SU-DHL-6 (cell line): ENCODE measurements around the gene DAGLB.

Experiments used
- H2AFZ ChIP-seq: fragments of 200-600 bp; sonication (generic); 2 replicates; pipeline ENCODE4 v1.6.1; 2014; ENCODE audit warnings: low read depth, mild to moderate bottlenecking, moderate library complexity, mixed read lengths, antibody characterized with exemption, low read length; ENCODE audit not compliant: severe bottlenecking
- H3F3A ChIP-seq: fragments of 200-600 bp; shearing (Covaris generic); 2 replicates; pipeline ENCODE4 v1.6.0; 2016; ENCODE audit warnings: antibody characterized with exemption, mild to moderate bottlenecking; ENCODE audit not compliant: insufficient read depth
- H3K27ac ChIP-seq: fragments of 200-600 bp; sonication (generic); 2 replicates; pipeline ENCODE4 v1.5.1; 2016; ENCODE audit warnings: low read depth, mild to moderate bottlenecking, low read length, moderate library complexity, mixed read lengths
- H3K27me3 ChIP-seq: fragments of 200-600 bp; sonication (generic), shearing (Covaris generic); 2 replicates; pipeline ENCODE4 v1.6.0; 2014; ENCODE audit warnings: mild to moderate bottlenecking, low read length
- H3K36me3 ChIP-seq: fragments of 200-600 bp; sonication (generic); 2 replicates; pipeline ENCODE4 v1.6.1; 2014; ENCODE audit warnings: mild to moderate bottlenecking, low read length, mixed read lengths
- H3K4me2 ChIP-seq: fragments of 300-600, 200-600 bp; shearing (Covaris generic), sonication (generic); 2 replicates; pipeline ENCODE4 v1.6.0; 2014; ENCODE audit warnings: low read length, low read depth, mild to moderate bottlenecking; ENCODE audit not compliant: poor library complexity, severe bottlenecking
- H3K4me3 ChIP-seq: fragments of 200-600 bp; sonication (generic); 2 replicates; pipeline ENCODE4 v1.5.1; 2014; ENCODE audit warnings: antibody characterized with exemption, low read length, mild to moderate bottlenecking, mixed read lengths; ENCODE audit not compliant: insufficient read depth, poor library complexity, severe bottlenecking
- H3K79me2 ChIP-seq: fragments of 200-600 bp; sonication (generic); 2 replicates; pipeline ENCODE4 v1.6.1; 2014; ENCODE audit warnings: mild to moderate bottlenecking, low read length, moderate library complexity; ENCODE audit not compliant: insufficient read depth
- H3K9ac ChIP-seq: fragments of 200-600 bp; sonication (generic); 2 replicates; pipeline ENCODE4 v1.7.0; 2014; ENCODE audit warnings: mild to moderate bottlenecking, low read length
- H3K9me2 ChIP-seq: fragments of 200-600 bp; sonication (generic); replicated peaks from 2 replicates; pipeline ENCODE4 v1.6.1; 2014; ENCODE audit warnings: low read length; ENCODE audit not compliant: insufficient read depth
- H3K9me3 ChIP-seq: fragments of 200-600 bp; sonication (generic); 2 replicates; pipeline ENCODE4 v1.6.1; 2014; ENCODE audit warnings: low read length, mixed read lengths; ENCODE audit not compliant: insufficient read depth
- H4K20me1 ChIP-seq: fragments of 200-600 bp; sonication (generic); 2 replicates; pipeline ENCODE4 v1.6.1; 2014; ENCODE audit warnings: low read depth, mild to moderate bottlenecking, antibody characterized with exemption, low read length, moderate library complexity, mixed read lengths
- CTCF ChIP-seq: fragments of 200-600 bp; sonication (generic); IDR thresholded peaks from one replicate; pipeline ENCODE4 v1.5.1; 2017; ENCODE audit warnings: antibody characterized with exemption, mild to moderate bottlenecking, low read length, moderate library complexity; ENCODE audit not compliant: insufficient read depth, poor library complexity, severe bottlenecking
- EZH2phosphoT487 ChIP-seq: fragments of 200-600 bp; sonication (generic), shearing (Covaris generic); conservative IDR thresholded peaks from 2 replicates; pipeline ENCODE4 v1.6.1; 2018; ENCODE audit warnings: mild to moderate bottlenecking, antibody characterized with exemption, low read length, moderate library complexity, mixed read lengths

The DAGLB gene

GRCh38 chr7:6478186-6478585 lies 30.4 kb upstream of the DAGLB start:
- H3K79me2 ChIP-seq, result peaks cover 97% of the 10 kb centered on the region

GRCh38 chr7:6477318-6477660 lies 29.5 kb upstream of the DAGLB start:
- H3F3A ChIP-seq, result no peaks in the 10 kb centered on the region
- no peaks in the 10 kb centered on the region for H3K27me3 ChIP-seq
- H3K27ac ChIP-seq, result no peak overlapping the region
- no peak overlapping the region for H3K4me3 ChIP-seq
- H3K9ac ChIP-seq, result no peak overlapping the region
- no peaks in the 10 kb centered on the region for H3K9me2 ChIP-seq
- no peak overlapping the region for H2AFZ ChIP-seq
- TF ChIP-seq CTCF (no peak), EZH2phosphoT487 (no peak)
- no peak overlapping the region for H3K4me2 ChIP-seq
- H4K20me1 ChIP-seq, result peaks cover 25% of the 10 kb centered on the region; the same call in 1 of the 2 replicates
- H3K79me2 ChIP-seq, result peaks cover 94% of the 10 kb centered on the region
- peaks cover 9% of the 10 kb centered on the region for H3K36me3 ChIP-seq
- no peaks in the 10 kb centered on the region for H3K9me3 ChIP-seq

More at GRCh38 chr7:6478186-6478585, 30.4 kb upstream of the DAGLB start:
- no peak overlapping the region for H3K4me2 ChIP-seq
- no peak overlapping the region for H2AFZ ChIP-seq
- H3K9me2 ChIP-seq, result no peaks in the 10 kb centered on the region
- TF ChIP-seq EZH2phosphoT487, result no peak
- TF ChIP-seq CTCF, result no peak
- H3K27me3 ChIP-seq, result no peaks in the 10 kb centered on the region
- H3K4me3 ChIP-seq, result no peak overlapping the region
- no peak overlapping the region for H3K9ac ChIP-seq
- H3F3A ChIP-seq, result no peaks in the 10 kb centered on the region
- H3K9me3 ChIP-seq, result no peaks in the 10 kb centered on the region
- peaks cover 26% of the 10 kb centered on the region; the same call in 1 of the 2 replicates for H4K20me1 ChIP-seq
- peaks cover 9% of the 10 kb centered on the region for H3K36me3 ChIP-seq
- no peak overlapping the region for H3K27ac ChIP-seq

- H3K36me3 ChIP-seq, result peaks cover 9% of the 10 kb centered on the region
Observed at GRCh38 chr7:6476596-6477317, 29.0 kb upstream of the DAGLB start.

More at GRCh38 chr7:6476596-6477317, 29.0 kb upstream of the DAGLB start:
- H3K9me3 ChIP-seq, result no peaks in the 10 kb centered on the region
- H2AFZ ChIP-seq, result no peak overlapping the region
- H3K9ac ChIP-seq, result no peak overlapping the region
- TF ChIP-seq CTCF (no peak), EZH2phosphoT487 (no peak)
- H3K79me2 ChIP-seq, result peaks cover 91% of the 10 kb centered on the region
- no peaks in the 10 kb centered on the region for H3F3A ChIP-seq
- H3K27me3 ChIP-seq, result no peaks in the 10 kb centered on the region
- H4K20me1 ChIP-seq, result peaks cover 22% of the 10 kb centered on the region; the same call in 1 of the 2 replicates
- no peak overlapping the region for H3K4me3 ChIP-seq
- no peak overlapping the region for H3K27ac ChIP-seq
- H3K4me2 ChIP-seq, result no peak overlapping the region
- no peaks in the 10 kb centered on the region for H3K9me2 ChIP-seq
